GM18511 (cell line): ENCODE measurements around the gene AFF2.
A peak's percentile ranks its signal among the peaks of the same experiment; 100 is the strongest.

ENCODE experiments used
- ATAC-seq: cut with Tn5 transposase; IDR thresholded peaks from one replicate; pipeline ENCODE4 v1.9.1; 2021; ENCODE audit warnings: mild to moderate bottlenecking, moderate library complexity; ENCODE audit not compliant: unreplicated experiment

AFF2 gene

DNA sequence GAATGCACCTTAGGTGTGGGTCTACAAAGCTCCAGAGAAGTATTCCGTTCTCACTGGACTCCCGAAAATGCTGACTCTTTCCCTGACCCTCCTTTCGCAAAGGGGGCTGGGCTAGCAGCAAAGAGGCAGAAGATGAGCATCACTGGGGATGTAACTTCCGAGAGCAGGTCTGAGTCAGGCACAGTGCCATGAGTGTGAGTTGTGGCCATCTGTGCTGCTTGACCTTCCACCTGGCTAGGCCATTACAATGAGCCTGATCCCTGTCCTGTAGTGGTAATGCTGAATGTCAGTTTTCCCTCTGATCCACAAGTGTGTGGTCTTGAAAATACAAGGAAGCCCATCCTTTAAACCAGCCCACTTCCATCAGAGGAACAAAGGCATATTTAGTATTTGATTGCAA lies 479.4 kb downstream of the AFF2 start:
- ATAC-seq = no peak

- no peak for ATAC-seq
These were observed 483.8 kb downstream of the AFF2 start for GRCh38 chrX:148984238-148984637.

GRCh38 chrX:148991502-148991901 lies 491.1 kb downstream of the AFF2 start:
- ATAC-seq = no peak

DNA sequence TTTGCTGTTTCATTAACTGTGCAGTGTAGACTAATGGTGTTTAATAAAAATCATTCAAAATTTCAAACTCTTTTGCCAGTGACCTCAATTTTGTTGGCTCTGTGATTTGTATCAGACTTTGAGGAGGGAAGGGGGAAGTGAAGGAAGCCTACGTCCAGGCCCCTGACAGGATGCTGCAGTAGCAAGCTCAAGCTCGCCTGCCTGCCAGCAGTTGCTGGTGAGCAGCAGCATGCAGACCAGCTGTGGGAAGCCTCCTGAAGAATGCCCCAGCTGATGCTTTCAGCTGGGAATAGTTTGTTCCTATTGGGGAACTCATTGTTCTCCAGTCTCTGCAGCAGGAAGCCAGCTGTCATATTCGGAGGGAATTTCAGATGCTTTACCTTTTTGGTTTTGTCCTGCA lies 495.2 kb downstream of the AFF2 start:
- no peak for ATAC-seq

GRCh38 chrX:149002320-149002719 lies 501.9 kb downstream of the AFF2 start:
- ATAC-seq = no peak

DNA sequence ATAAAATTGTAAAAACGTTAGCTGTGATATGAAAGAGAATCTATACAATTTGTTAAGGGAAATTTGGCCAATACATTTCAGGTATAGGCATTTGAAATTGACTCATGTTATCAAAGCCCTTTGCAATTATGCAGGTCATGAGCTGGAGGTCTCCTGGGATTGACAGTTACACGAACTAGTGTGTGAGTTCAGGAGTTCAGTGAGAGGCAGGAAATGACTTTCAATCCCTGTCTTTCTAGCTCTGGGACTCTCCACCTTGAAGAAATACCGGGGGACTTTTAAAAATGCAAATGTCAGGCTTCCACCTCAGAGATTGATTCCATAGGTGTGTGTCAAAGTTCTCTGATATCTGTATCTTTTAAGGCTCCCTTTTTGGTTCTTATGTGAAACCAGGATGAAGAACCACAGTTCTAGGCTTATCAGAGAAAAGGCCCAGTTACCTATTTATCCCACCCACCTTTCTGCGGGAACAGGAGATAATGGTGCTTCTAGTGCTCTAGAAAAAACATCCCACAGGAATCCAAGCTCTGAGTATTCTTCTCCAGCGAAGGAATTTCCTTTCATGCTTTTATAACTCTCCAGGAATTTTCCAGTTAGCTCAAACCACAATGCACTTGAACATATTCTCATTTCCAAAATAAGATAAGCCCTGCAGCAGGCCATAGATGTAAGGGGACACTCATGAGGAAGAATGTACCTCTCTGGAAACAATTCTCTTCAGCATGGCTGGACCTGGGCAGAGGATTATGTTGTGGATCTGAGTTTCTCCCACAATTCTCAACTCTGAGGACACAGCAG lies 503.6 kb downstream of the AFF2 start:
- ATAC-seq = no peak

GRCh38 chrX:149004936-149005335 lies 504.5 kb downstream of the AFF2 start:
- ATAC-seq = no peak

DNA sequence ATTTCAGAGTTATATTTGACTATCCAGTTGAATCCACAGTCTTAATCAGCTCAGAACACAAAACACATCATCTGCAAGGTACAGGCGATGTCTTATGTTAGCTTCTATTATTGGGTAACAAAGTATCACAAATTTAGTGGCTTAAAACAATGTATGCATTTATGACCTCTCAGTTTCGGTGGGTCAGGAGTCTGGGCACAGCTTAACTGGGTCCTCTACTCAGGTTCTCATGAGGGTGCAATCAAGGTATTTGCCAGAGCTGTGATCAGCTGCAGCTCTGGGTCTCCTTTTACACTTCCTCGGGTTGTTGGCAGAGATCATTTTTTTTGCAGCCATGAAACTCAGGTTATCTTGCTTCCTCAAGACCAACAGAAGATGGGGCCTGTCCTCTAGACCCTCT lies 505.8 kb downstream of the AFF2 start:
- no peak for ATAC-seq

DNA sequence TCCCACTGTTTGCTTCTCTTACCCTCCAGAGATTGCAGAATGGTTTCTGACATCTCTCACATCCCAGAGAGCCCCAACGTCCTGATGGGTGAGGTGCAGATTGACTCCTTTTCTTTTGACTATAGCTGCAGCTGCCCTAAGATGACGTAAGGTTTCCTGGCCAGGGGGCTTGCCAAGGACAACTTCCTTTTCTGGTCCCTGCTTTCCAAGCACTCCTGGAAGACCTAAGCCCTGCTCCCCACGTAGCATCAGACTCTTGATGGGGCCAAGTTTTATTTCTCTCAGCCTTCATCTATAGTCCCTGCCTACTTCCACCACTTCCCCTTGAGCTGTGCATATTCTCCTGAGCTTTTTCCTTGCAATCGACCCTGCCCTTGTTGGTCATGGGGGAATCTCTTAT lies 507.0 kb downstream of the AFF2 start:
- ATAC-seq = no peak

DNA sequence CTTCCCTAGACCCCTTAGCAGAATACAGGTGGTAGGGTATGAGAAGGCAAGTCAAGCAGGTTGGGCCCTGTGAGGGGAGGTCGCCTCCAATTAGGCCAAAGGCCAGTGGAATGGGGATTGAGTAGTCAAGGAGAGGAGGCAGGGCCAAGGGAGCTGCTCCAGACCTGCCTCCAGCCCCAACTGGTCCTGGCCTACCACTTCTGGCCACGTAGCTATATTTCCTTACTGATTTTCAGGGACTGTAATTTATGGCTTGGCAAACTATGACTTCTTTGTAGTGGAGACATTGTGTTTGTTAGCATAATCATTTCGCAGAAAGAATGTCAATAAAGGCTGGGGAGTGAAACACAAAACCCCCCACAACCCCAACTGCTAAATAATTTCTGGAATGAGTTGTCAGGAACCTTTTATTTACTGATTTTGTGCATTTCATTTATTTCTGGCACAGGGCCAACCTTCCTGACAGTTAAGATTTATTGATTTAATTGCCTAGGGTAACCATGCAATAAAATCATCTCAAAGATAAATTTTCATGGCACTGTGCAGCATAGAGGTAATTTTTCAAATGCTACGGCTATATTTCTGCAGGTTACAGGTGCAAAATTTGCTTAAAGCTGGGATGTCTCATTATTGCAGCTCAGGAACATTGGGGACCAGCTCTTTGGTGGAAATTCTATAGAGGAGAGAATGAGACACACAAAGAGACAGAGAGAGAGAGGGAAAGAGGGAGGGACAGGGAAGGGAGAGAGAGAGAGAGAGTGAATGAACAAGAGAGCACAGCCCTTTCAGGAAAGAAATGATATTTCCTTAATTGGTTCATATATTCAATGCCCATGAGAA lies 509.8 kb downstream of the AFF2 start:
- no peak for ATAC-seq

DNA sequence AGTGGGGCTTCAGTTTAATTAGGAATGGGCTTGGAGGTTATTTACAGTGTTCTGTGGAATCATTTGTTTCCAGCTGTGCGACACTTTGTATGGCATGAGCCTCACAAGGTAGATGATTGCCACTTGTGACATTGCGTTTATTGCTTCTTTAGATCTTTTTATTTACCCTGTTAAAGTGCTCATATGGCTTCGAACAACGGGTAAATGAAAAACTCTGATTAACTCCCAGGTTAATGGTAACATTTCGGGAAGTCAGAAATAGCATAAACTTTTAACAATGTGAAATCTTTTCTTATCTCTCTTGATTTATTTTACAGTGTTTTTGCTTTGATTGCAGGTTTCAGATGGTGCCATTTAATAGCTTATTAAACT lies 510.4 kb downstream of the AFF2 start:
- no peak for ATAC-seq

DNA sequence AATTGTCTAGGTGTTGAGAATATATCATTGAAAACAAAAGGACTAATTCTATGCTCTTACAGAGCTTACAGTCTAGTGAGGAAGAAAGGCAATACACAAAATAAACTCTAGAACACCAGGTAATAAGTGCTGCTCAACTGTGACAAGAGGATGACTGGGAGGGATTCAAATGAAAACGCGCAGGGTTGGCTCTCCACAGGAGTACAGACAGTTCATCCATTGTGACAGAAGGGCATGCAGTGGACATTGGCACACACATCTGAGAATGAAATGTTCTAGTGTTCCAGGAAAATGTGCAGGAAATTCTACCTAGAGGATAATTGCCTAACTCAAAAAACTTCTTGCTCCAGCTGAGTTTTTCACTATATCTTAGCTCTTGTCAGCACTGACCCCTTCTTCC lies 512.7 kb downstream of the AFF2 start:
- no peak for ATAC-seq

GRCh38 chrX:149021159-149021558 lies 520.7 kb downstream of the AFF2 start:
- ATAC-seq = peak; percentile 52

- no peak for ATAC-seq
These were observed 522.1 kb downstream of the AFF2 start for GRCh38 chrX:149022485-149022884.

- ATAC-seq = no peak
These were observed 532.0 kb downstream of the AFF2 start for GRCh38 chrX:149032449-149032848.

- no peak for ATAC-seq
These were observed 535.7 kb downstream of the AFF2 start for GRCh38 chrX:149036086-149036485.

DNA sequence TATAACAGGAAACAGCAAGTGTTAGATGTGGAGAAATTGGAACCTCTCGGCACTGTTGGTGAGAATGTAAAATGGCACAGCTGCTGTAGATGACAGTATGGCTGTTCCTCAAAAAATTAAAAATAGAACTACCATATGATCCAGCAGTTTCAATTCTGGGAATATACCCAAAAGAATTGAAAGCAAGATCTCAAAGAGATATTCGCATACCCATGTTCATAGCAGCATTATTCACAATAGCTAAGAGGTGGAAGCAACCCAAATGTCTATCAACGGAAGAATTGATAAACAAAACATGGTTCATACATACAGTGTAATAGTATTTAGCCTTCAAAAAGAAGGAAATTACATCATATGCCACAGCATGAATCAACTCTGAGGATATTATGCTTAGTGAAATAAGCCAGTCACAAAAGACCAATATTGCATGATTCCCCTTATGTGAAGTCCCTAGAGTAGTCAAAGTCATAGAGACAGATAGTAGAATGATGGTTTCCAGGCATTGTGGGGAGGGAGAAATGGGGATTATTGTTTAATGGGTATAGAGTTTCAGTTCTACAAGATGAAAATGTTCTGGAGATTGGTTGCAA lies 537.0 kb downstream of the AFF2 start:
- ATAC-seq = no peak

- ATAC-seq = no peak
These were observed 538.6 kb downstream of the AFF2 start for GRCh38 chrX:149039057-149039456.

- peak; percentile 64 for ATAC-seq
These were observed 540.6 kb downstream of the AFF2 start for GRCh38 chrX:149040873-149041535.

- no peak for ATAC-seq
These were observed 543.0 kb downstream of the AFF2 start for GRCh38 chrX:149043401-149043800.

DNA sequence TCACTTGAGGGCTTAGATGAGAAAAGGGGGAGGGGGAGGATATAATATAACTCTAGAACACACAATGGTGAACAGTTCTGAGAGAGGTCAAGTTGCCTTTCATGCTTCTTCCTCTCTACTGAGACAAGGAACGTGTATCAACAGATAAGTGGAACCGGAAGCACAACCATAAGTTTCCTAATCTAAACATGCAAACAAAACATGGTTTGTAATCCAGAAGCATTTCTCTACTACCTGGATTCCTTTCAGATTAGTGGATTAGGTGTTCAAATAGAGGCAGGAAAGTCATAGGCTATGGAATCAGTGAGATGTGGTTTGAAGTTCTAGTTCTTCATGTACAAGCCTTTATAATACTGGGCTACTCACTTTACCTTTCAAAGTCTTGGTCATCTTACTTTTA lies 544.1 kb downstream of the AFF2 start:
- no peak for ATAC-seq
